Cardiac muscle cell (in vitro differentiated cells and primary cell): ENCODE measurements around the gene SFT2D1. TPM values are rescaled to one million over a fixed set of nuclear protein-coding genes. Genes with fewer than 3 reads are reported as not detected.

ENCODE experiments used
- DNase-seq, 2 donors: peaks; one replicate each; pipeline versions ENCODE4 v3.0.0 to v3.0.0-alpha.2; 2010 to 2017; ENCODE audit warnings: low read depth in 1 of 2, low spot score in 1 of 2
- H3K27ac ChIP-seq: fragments of 200-600 bp; sonication (generic); 2 replicates; pipeline ENCODE4 v1.5.1; 2016
- H3K27me3 ChIP-seq: fragments of 200-600 bp; sonication (generic); 2 replicates; pipeline ENCODE4 v1.6.0; 2016; ENCODE audit warnings: control low read depth
- H3K36me3 ChIP-seq: fragments of 200-600 bp; sonication (generic); 2 replicates; pipeline ENCODE4 v1.5.1; 2016; ENCODE audit warnings: control low read depth
- H3K4me1 ChIP-seq: fragments of 200-600 bp; sonication (generic); 2 replicates; pipeline ENCODE4 v1.8.1; 2017; ENCODE audit warnings: low read depth, mild to moderate bottlenecking, mixed run types
- H3K4me3 ChIP-seq: fragments of 200-600 bp; sonication (generic); 2 replicates; pipeline ENCODE4 v1.5.1; 2016; ENCODE audit warnings: mild to moderate bottlenecking
- H3K9me3 ChIP-seq: fragments of 200-600 bp; sonication (generic); 2 replicates; pipeline ENCODE4 v1.5.1; 2017; ENCODE audit warnings: low read depth, mild to moderate bottlenecking, control low read depth
- CTCF ChIP-seq: IDR thresholded peaks from 2 replicates; pipeline ENCODE4 v1.5.1; 2012; ENCODE audit warnings: low read depth, mild to moderate bottlenecking, low read length
- polyA plus RNA-seq: library from polyadenylated mRNA; unstranded; fragments of >200 nt; fragmentation: Nextera tagmentation; extraction: Ambion mirVana; gene quantifications from 2 replicates; pipeline ENCODE4 v1.2.1, GENCODE V29; 2016
- total RNA-seq: library from RNA; depleted of rRNA; stranded (reverse); fragments of >200 nt; gene quantifications from 2 replicates; pipeline ENCODE4 v1.2.3, GENCODE V29; 2016

SFT2D1 gene
- total and polyA plus RNA-seq, 2 experiments from 2014 or later = 36.4 to 63.3 TPM

GRCh38 chr6:166308769-166309589, 33.4 kb downstream of the SFT2D1 start:
- DNase-seq = no peak
- H3K36me3 ChIP-seq = no peaks in the 10 kb centered on the region
- no peaks in the 10 kb centered on the region for H3K4me1 ChIP-seq
- peaks cover 70% of the 10 kb centered on the region for H3K27me3 ChIP-seq
- no peak for TF ChIP-seq CTCF
- no peak overlapping the region for H3K27ac ChIP-seq
- H3K9me3 ChIP-seq = no peaks in the 10 kb centered on the region
- peak overlapping the region; percentile 40 for H3K4me3 ChIP-seq

GRCh38 chr6:166308033-166308768, 34.1 kb downstream of the SFT2D1 start, which contains the start of gene PRR18:
TSS of gene PRR18 (minus strand) at chr6:166308392. CDS start at chr6:166308142, 250 bp downstream.
- Histone ChIP-seq H3K4me1 (no peaks in the 10 kb centered on the region), H3K27ac (no peak within 1 kb of the TSS), H3K36me3 (no peaks in the 10 kb centered on the region), H3K4me3 (peak within 1 kb of the TSS; percentile 40), H3K27me3 (peaks cover 78% of the 10 kb centered on the region), H3K9me3 (no peaks in the 10 kb centered on the region)
- TF ChIP-seq CTCF = no peak
- DNase-seq = peak in 1 of 2 donors; percentile 38

GRCh38 chr6:166307082-166308032, 35.0 kb downstream of the SFT2D1 start:
- H3K27me3 ChIP-seq = peaks cover 81% of the 10 kb centered on the region
- H3K4me3 ChIP-seq = peak overlapping the region; percentile 40
- no peaks in the 10 kb centered on the region for H3K36me3 ChIP-seq
- peak in 1 of 2 donors; percentile 47 for DNase-seq
- no peaks in the 10 kb centered on the region for H3K9me3 ChIP-seq
- no peaks in the 10 kb centered on the region for H3K4me1 ChIP-seq
- H3K27ac ChIP-seq = no peak overlapping the region
- no peak for TF ChIP-seq CTCF

- Histone ChIP-seq H3K9me3 (no peaks in the 10 kb centered on the region), H3K27me3 (peaks cover 87% of the 10 kb centered on the region), H3K4me1 (no peaks in the 10 kb centered on the region), H3K27ac (no peak overlapping the region), H3K36me3 (no peaks in the 10 kb centered on the region), H3K4me3 (no peak overlapping the region)
- no peak for TF ChIP-seq CTCF
- DNase-seq = no peak
Observed at GRCh38 chr6:166306378-166307081, 35.8 kb downstream of the SFT2D1 start.
